Smooth muscle cell of the coronary artery (primary cell): ENCODE measurements around the gene CACNG6. TPM values are rescaled to one million over a fixed set of nuclear protein-coding genes. Genes with fewer than 3 reads are reported as not detected.

Source experiments
- total RNA-seq: library from RNA; depleted of rRNA; stranded (reverse); fragments of >200 nt; gene quantifications from 2 replicates; pipeline ENCODE4 v1.2.3, GENCODE V29; 2014; ENCODE audit warnings: low replicate concordance

Gene CACNG6, protein sequence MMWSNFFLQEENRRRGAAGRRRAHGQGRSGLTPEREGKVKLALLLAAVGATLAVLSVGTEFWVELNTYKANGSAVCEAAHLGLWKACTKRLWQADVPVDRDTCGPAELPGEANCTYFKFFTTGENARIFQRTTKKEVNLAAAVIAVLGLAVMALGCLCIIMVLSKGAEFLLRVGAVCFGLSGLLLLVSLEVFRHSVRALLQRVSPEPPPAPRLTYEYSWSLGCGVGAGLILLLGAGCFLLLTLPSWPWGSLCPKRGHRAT
- 0.12 and 6.3 TPM in 2 replicates for total RNA-seq

DNA sequence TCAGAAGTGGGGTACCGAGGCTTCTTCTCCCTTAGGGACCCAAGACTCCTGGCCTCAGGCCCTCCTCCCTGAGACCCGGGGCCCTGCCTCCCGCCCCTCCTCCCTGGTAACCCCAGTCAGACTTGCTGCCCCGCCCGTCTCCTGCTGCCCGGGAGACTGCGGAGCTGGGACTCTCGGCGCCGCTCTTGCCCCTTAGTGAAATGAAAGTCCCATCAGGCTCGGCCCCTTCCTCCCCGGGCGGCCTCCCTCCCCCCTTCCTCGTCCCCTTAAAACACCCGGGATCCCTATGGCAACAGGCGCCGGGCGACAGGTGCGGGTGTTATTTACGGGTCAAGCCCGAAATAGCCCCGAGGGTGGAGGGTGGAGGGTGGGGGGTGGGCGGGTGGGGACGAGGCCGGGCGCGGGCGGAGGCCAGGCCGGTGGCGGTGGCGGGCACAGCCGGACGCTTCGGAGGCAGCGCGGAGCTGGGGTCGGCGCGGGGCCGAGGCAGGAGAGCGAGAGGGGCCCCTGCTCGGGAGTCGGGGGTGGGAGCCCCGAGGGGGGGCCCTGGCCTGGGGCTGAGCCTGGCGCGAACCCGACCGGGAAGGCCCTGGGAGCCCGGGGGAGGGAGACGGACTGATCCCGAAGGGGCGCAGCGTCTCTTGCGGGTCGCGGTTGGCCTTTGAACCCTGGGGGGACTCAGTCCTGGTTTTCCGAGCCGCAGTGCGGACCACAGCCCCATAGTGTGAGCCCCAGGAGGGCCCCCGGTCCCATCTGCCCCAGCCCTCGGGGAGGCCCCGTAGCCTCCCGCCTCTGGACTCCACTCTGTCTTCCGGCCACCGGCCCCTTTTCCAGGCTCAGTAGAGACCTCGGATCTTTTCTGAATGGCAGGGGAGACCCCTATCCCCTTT, at the start of gene CACNG6:
Gene CACNG6 (plus strand): TSS at position 414 of the 890 bp plus-strand sequence. CDS start 1,241 bp downstream, outside the sequence.

DNA sequence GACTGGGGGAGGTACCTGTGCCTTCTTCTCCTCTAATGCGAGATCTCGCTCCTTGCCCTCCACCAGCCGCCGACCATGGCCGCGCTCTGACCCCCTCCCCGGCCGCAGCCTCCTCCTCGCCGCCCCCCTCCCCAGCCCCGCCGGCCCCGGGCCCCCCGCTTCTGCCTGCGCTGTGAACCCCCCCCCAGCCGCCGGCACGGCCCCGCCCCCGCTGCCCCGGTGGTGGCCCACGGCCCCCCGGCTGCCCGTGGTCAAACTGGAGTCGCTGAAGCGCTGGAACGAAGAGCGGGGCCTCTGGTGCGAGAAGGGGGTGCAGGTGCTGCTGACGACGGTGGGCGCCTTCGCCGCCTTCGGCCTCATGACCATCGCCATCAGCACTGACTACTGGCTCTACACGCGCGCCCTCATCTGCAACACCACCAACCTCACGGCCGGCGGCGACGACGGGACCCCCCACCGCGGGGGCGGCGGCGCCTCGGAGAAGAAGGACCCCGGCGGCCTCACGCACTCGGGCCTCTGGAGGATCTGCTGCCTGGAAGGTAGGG, 28.5 kb upstream of the CACNG6 start, which contains the start of gene CACNG8:
Gene CACNG8 (plus strand): TSS at position 51 of the 545 bp plus-strand sequence.

Other genes starting within 250 kb of the CACNG6 start
- 0.08 TPM in 1 of 2 replicates, not detected in the other for gene NLRP12, start 167.3 kb upstream of the CACNG6 start, total RNA-seq
- 1.2 and 10.9 TPM in 2 replicates for gene MYADM, start 123.8 kb upstream of the CACNG6 start, total RNA-seq
- 0.23 TPM in 1 of 2 replicates, not detected in the other for gene PRKCG, start 109.4 kb upstream of the CACNG6 start, total RNA-seq
- 0.47 and 2.0 TPM in 2 replicates for gene CACNG7, start 82.4 kb upstream of the CACNG6 start, total RNA-seq
- gene CACNG8, start 28.7 kb upstream of the CACNG6 start, total RNA-seq = 0.23 and 3.0 TPM in 2 replicates
- not detected in 2 replicates for gene VSTM1, start 72.3 kb downstream of the CACNG6 start, total RNA-seq
- not detected in 2 replicates for gene TARM1, start 89.7 kb downstream of the CACNG6 start, total RNA-seq
- gene OSCAR, start 109.2 kb downstream of the CACNG6 start, total RNA-seq = 0.12 and 1.2 TPM in 2 replicates
- gene NDUFA3, start 111.2 kb downstream of the CACNG6 start, total RNA-seq = 19.7 and 24.4 TPM in 2 replicates
- 14.4 and 28.5 TPM in 2 replicates for gene TFPT, start 124.0 kb downstream of the CACNG6 start, total RNA-seq
- 62.4 and 62.5 TPM in 2 replicates for gene PRPF31, start 124.1 kb downstream of the CACNG6 start, total RNA-seq
- gene CNOT3, start 146.1 kb downstream of the CACNG6 start, total RNA-seq = 9.1 and 10.5 TPM in 2 replicates
- 2.3 and 6.5 TPM in 2 replicates for gene LENG1, start 168.1 kb downstream of the CACNG6 start, total RNA-seq
- gene TMC4, start 181.5 kb downstream of the CACNG6 start, total RNA-seq = 0.15 TPM in 1 of 2 replicates, not detected in the other
- 7.8 and 27.6 TPM in 2 replicates for gene MBOAT7, start 197.9 kb downstream of the CACNG6 start, total RNA-seq
- 14.4 and 56.0 TPM in 2 replicates for gene TSEN34, start 199.7 kb downstream of the CACNG6 start, total RNA-seq
- gene RPS9, start 209.2 kb downstream of the CACNG6 start, total RNA-seq = 975 and 2,995 TPM in 2 replicates
- gene LILRB3, start 231.4 kb downstream of the CACNG6 start, total RNA-seq = not detected in 2 replicates